Ecto neural progenitor cell (in vitro differentiated cells): ENCODE data around the gene RNF112.

Source experiments
- DNase-seq: peaks from one replicate; pipeline ENCODE4 v3.0.0-alpha.2; 2018; ENCODE audit warnings: low spot score

RNF112 gene

GRCh38 chr17:19388791-19389785, 21.9 kb upstream of the RNF112 start:
- DNase-seq = no peak

GRCh38 chr17:19390951-19391350, 20.1 kb upstream of the RNF112 start:
- DNase-seq = no peak

GRCh38 chr17:19391432-19391831, 19.6 kb upstream of the RNF112 start:
- no peak for DNase-seq

- DNase-seq = no peak
These were observed 18.7 kb upstream of the RNF112 start for GRCh38 chr17:19392303-19392702.

GRCh38 chr17:19397556-19398041, 13.4 kb upstream of the RNF112 start:
- no peak for DNase-seq

GRCh38 chr17:19398301-19399181, 12.5 kb upstream of the RNF112 start:
- no peak for DNase-seq

- DNase-seq = no peak
These were observed 11.1 kb upstream of the RNF112 start for GRCh38 chr17:19399750-19400450.

GRCh38 chr17:19401321-19402010, 9.6 kb upstream of the RNF112 start:
- DNase-seq = no peak

GRCh38 chr17:19402171-19402570, 8.9 kb upstream of the RNF112 start:
- no peak for DNase-seq

- DNase-seq = no peak
These were observed 8.0 kb upstream of the RNF112 start for GRCh38 chr17:19403021-19403420.

GRCh38 chr17:19404264-19404663, 6.8 kb upstream of the RNF112 start:
- DNase-seq = no peak

GRCh38 chr17:19405114-19405513, 5.9 kb upstream of the RNF112 start:
- no peak for DNase-seq

GRCh38 chr17:19407601-19408345, 3.3 kb upstream of the RNF112 start:
- DNase-seq = no peak

- no peak for DNase-seq
These were observed 2.7 kb upstream of the RNF112 start for GRCh38 chr17:19408346-19408710.

- DNase-seq = no peak
These were observed 2.0 kb upstream of the RNF112 start for GRCh38 chr17:19409066-19409465.

- no peak for DNase-seq
These were observed 1.5 kb upstream of the RNF112 start for GRCh38 chr17:19409509-19409908.

GRCh38 chr17:19410091-19410490, 941 bp upstream of the RNF112 start:
- no peak for DNase-seq

- no peak for DNase-seq
These were observed 599 bp downstream of the RNF112 start for GRCh38 chr17:19411631-19412030.

- no peak for DNase-seq
These were observed 1.5 kb downstream of the RNF112 start for GRCh38 chr17:19412510-19412909.

- DNase-seq = no peak
These were observed 2.0 kb downstream of the RNF112 start for GRCh38 chr17:19412984-19413383.

GRCh38 chr17:19413761-19414160, 2.7 kb downstream of the RNF112 start:
- no peak for DNase-seq
